ENCODE measurements around the gene NSD2.
"Not testable (repeated sequence)": the region's sequence is repeated elsewhere in the genome, so short reads cannot be mapped to it uniquely, and the experiment has no call there.

The NSD2 gene

GRCh38 chr4:1987721-1988326, 116.6 kb downstream of the NSD2 start:
- DNase-seq: no peak

GRCh38 chr4:1988327-1988724, 117.1 kb downstream of the NSD2 start:
- no peak for DNase-seq

- DNase-seq: no peak
Observed at GRCh38 chr4:1989533-1990347, 118.5 kb downstream of the NSD2 start.

GRCh38 chr4:1990348-1990645, 119.1 kb downstream of the NSD2 start:
- no peak for DNase-seq

- no peak for DNase-seq
Observed at GRCh38 chr4:1990676-1991075, 119.5 kb downstream of the NSD2 start.

GRCh38 chr4:1991087-1991486, 119.9 kb downstream of the NSD2 start:
- DNase-seq: no peak

- DNase-seq: no peak
Observed at GRCh38 chr4:1991596-1992434, 120.6 kb downstream of the NSD2 start.

GRCh38 chr4:1992468-1993168, 121.4 kb downstream of the NSD2 start:
- no peak for DNase-seq

- DNase-seq: no peak
Observed at GRCh38 chr4:1993169-1993516, 122.0 kb downstream of the NSD2 start.

GRCh38 chr4:1993718-1994516, 122.7 kb downstream of the NSD2 start:
- DNase-seq: not testable (repeated sequence)

- DNase-seq: no peak
Observed at GRCh38 chr4:1994938-1995337, 123.7 kb downstream of the NSD2 start.

- no peak for DNase-seq
Observed at GRCh38 chr4:1996866-1997611, 125.8 kb downstream of the NSD2 start.

GRCh38 chr4:1997712-1998111, 126.5 kb downstream of the NSD2 start:
- no peak for DNase-seq

- no peak for DNase-seq
Observed at GRCh38 chr4:1998296-1998695, 127.1 kb downstream of the NSD2 start.

- not testable (repeated sequence) for DNase-seq
Observed at GRCh38 chr4:1999308-1999707, 128.1 kb downstream of the NSD2 start.

GRCh38 chr4:2003361-2003760, 132.2 kb downstream of the NSD2 start:
- not testable (repeated sequence) for DNase-seq

- no peak for DNase-seq
Observed at GRCh38 chr4:2006367-2006766, 135.2 kb downstream of the NSD2 start.

- DNase-seq: no peak
Observed at GRCh38 chr4:2006956-2007653, 135.9 kb downstream of the NSD2 start.

- DNase-seq: no peak
Observed at GRCh38 chr4:2007804-2008670, 136.8 kb downstream of the NSD2 start.

GRCh38 chr4:2008671-2008920, 137.4 kb downstream of the NSD2 start:
- DNase-seq: no peak
